ENCODE measurements around the gene PRPF18.

DNA sequence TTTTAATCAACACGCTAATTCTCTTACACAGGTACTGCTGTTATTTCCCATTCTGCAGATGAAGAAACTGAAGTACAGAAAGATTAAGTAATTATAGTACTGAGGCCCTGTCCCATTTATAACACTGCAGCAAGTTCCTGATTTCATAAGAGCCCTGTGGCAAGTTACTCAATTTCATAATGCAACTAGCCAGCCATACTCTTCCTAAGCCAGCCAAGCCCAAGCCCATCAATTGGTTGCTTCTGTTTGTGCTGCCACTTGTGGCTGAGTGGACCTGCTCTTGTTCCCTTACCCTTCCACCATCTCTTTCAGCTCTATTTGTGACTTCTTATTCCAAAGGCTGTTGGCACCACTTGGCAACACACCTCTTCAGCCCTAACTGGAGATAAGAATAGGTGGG is 19.7 kb upstream of the PRPF18 start:
- no peak for TF ChIP-seq EZH2 (IDR thresholded peaks at IDR 0.05; ENCODE audit: borderline replicate concordance, low read depth, low read length, poor library complexity, severe bottlenecking)
- TF ChIP-seq, protein P1, sequence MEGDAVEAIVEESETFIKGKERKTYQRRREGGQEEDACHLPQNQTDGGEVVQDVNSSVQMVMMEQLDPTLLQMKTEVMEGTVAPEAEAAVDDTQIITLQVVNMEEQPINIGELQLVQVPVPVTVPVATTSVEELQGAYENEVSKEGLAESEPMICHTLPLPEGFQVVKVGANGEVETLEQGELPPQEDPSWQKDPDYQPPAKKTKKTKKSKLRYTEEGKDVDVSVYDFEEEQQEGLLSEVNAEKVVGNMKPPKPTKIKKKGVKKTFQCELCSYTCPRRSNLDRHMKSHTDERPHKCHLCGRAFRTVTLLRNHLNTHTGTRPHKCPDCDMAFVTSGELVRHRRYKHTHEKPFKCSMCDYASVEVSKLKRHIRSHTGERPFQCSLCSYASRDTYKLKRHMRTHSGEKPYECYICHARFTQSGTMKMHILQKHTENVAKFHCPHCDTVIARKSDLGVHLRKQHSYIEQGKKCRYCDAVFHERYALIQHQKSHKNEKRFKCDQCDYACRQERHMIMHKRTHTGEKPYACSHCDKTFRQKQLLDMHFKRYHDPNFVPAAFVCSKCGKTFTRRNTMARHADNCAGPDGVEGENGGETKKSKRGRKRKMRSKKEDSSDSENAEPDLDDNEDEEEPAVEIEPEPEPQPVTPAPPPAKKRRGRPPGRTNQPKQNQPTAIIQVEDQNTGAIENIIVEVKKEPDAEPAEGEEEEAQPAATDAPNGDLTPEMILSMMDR (conservative IDR thresholded peaks at IDR 0.05; ENCODE audit: low read depth, low read length), result no peak
